ENCODE results near the gene PARD3. TPM values are rescaled to one million over a fixed set of nuclear protein-coding genes. Genes with fewer than 3 reads are reported as not detected.

The PARD3 gene
- total RNA-seq, 4 donors from 2014 or later: 98.9 to 122 (median 105) TPM

DNA sequence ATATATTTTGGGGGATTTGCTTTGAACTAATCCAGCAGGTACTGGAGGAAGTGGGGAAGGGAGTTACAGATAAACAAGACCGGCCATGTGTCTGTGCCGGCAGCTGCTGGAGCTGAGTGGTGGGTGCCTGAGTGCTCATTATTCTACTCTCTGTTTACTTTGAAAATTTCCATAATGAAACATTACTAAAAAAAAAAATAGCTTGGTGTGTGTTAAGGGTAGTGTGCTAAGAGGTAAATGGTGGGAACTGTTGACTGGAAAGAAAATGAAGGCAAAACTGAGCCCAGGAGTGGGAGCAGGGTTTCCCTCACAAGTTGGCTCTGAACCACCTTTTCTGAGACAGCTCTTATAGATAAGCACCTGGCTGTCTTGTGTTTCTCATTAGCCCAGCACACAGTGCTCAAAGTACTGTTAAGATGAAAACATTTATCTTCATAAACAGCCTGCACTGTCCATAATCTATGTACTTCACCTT, 50.6 kb downstream of the PARD3 start:
- no peaks in the 10 kb centered on the region for H3K36me3 ChIP-seq
- H3K9me3 ChIP-seq: no peaks in the 10 kb centered on the region
- H3K27me3 ChIP-seq: no peaks in the 10 kb centered on the region
- 86% methylated on average over 2 of the region's 2 CpGs for WGBS
- no peak overlapping the region for H3K4me3 ChIP-seq
- DNase-seq (ENCODE audit: extremely low spot score): no peak
- no peak overlapping the region for H3K27ac ChIP-seq (replicated peaks in 1 of 4)
- TF ChIP-seq EP300 (IDR thresholded peaks at IDR 0.05): no peak
- TF ChIP-seq, protein P1, sequence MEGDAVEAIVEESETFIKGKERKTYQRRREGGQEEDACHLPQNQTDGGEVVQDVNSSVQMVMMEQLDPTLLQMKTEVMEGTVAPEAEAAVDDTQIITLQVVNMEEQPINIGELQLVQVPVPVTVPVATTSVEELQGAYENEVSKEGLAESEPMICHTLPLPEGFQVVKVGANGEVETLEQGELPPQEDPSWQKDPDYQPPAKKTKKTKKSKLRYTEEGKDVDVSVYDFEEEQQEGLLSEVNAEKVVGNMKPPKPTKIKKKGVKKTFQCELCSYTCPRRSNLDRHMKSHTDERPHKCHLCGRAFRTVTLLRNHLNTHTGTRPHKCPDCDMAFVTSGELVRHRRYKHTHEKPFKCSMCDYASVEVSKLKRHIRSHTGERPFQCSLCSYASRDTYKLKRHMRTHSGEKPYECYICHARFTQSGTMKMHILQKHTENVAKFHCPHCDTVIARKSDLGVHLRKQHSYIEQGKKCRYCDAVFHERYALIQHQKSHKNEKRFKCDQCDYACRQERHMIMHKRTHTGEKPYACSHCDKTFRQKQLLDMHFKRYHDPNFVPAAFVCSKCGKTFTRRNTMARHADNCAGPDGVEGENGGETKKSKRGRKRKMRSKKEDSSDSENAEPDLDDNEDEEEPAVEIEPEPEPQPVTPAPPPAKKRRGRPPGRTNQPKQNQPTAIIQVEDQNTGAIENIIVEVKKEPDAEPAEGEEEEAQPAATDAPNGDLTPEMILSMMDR (IDR thresholded peaks at IDR 0.05): no peak
- no peak for TF ChIP-seq POLR2A (IDR thresholded peaks at IDR 0.05; ENCODE audit: low read depth)
- no peak for TF ChIP-seq POLR2AphosphoS5 (IDR thresholded peaks at IDR 0.05)
- peaks cover 55 to 94% (median 91%) of the 10 kb centered on the region in 4 donors for H3K4me1 ChIP-seq
- intact Hi-C loops (cut with DNase I): no loop called here

DNA sequence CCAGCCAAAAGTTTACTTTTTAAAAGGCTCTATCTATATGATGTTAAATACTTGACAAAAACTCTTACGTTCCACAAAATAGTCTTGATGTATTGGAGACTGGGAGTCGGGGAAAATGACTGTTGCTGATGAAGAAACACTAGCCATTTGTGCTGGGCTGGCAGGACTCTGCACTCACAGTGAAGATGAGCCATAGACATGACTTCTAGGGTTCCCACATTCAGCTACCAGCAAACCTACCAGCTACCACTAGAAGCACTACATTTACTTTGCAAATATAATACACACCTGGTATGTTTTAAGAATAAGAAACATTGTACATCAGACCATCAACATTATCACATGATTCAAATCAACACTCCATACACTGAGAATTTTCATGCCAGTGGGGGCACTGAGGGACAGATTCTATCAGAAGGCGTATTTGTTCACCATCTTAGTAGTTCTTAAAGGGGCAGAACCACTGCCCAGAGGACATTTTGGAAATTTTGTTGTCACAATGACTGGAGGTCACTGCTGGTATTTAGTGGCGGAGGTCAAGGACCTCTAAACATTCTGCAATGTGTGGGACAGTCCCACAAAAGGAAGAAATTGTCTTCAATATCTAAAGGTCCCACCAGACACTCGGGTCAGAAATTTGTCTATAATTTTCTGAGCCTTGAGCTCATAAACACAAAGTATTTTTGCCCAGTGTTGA, 52.3 kb downstream of the PARD3 start:
- Histone ChIP-seq H3K4me3 (no peak overlapping the region), H3K4me1 (peaks cover 51 to 95% (median 90%) of the 10 kb centered on the region in 4 donors), H3K9me3 (no peaks in the 10 kb centered on the region), H3K36me3 (no peaks in the 10 kb centered on the region), H3K27ac (replicated peaks in 1 of 4) (no peak overlapping the region), H3K27me3 (no peaks in the 10 kb centered on the region)
- DNase-seq (ENCODE audit: extremely low spot score): no peak
- WGBS: 71% methylated on average over 5 of the region's 5 CpGs
- TF ChIP-seq EP300 (IDR thresholded peaks at IDR 0.05): no peak
- intact Hi-C loops (cut with DNase I): no loop called here

DNA sequence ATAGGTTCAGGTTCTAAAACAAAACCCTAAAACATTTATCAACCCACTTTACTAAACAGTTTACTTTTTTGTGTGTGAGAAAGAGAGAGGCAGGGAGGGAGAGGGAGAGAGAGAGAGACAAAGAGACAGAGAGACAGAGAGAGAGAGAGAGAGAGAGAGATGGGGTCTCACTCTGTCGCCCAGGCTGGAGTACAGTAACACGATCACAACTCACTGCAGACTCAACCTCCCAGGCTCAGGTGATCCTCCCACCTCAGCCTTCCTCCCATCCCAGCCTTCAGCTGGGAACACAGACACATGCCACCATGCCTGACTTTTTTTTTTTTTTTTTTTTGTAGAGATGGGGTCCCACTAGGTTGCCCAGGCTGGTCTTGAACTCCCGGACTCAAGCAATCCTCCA, 52.9 kb downstream of the PARD3 start:
- Histone ChIP-seq H3K27ac (replicated peaks in 1 of 4) (no peak overlapping the region), H3K4me1 (peaks cover 51 to 100% (median 90%) of the 10 kb centered on the region in 4 donors), H3K9me3 (no peaks in the 10 kb centered on the region), H3K4me3 (no peak overlapping the region), H3K36me3 (no peaks in the 10 kb centered on the region), H3K27me3 (no peaks in the 10 kb centered on the region)
- intact Hi-C loops (cut with DNase I): no loop called here
- no peak for DNase-seq (ENCODE audit: extremely low spot score)
- 96% methylated on average over 3 of the region's 3 CpGs for WGBS
- TF ChIP-seq EP300 (IDR thresholded peaks at IDR 0.05): no peak
- no peak for TF ChIP-seq POLR2AphosphoS5 (IDR thresholded peaks at IDR 0.05)
- TF ChIP-seq POLR2A (IDR thresholded peaks at IDR 0.05; ENCODE audit: low read depth): no peak
- TF ChIP-seq, protein P1 (IDR thresholded peaks at IDR 0.05): no peak

DNA sequence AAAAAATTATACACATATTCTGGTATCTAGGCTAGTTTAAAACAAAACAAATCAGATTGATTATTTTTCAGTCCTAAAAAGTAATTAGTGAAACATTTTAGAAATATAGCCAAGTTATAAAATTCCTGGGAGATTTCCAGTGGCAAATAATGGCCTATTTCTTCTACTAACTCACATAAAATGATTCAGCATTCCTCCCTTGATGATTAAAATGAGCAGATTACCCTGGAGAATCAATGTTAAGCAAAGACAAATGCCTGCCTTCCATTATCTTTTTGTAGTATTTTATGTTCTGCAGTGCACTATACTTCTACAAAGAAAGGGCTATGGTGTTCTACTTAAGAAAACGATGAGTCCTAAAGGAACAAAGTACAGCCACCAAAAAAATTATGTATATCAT, 53.6 kb downstream of the PARD3 start:
- no peak overlapping the region for H3K27ac ChIP-seq (replicated peaks in 1 of 4)
- no peak for TF ChIP-seq POLR2A (IDR thresholded peaks at IDR 0.05; ENCODE audit: low read depth)
- TF ChIP-seq EP300 (IDR thresholded peaks at IDR 0.05): no peak
- TF ChIP-seq, protein P1 (IDR thresholded peaks at IDR 0.05): no peak
- TF ChIP-seq POLR2AphosphoS5 (IDR thresholded peaks at IDR 0.05): no peak
- H3K27me3 ChIP-seq: no peaks in the 10 kb centered on the region
- H3K4me1 ChIP-seq: peaks cover 51 to 94% (median 91%) of the 10 kb centered on the region in 4 donors
- no peak overlapping the region for H3K4me3 ChIP-seq
- 70% methylated on average over 1 of the region's 1 CpG for WGBS
- intact Hi-C loops (cut with DNase I): no loop called here
- no peaks in the 10 kb centered on the region for H3K9me3 ChIP-seq
- no peaks in the 10 kb centered on the region for H3K36me3 ChIP-seq
- no peak for DNase-seq (ENCODE audit: extremely low spot score)

DNA sequence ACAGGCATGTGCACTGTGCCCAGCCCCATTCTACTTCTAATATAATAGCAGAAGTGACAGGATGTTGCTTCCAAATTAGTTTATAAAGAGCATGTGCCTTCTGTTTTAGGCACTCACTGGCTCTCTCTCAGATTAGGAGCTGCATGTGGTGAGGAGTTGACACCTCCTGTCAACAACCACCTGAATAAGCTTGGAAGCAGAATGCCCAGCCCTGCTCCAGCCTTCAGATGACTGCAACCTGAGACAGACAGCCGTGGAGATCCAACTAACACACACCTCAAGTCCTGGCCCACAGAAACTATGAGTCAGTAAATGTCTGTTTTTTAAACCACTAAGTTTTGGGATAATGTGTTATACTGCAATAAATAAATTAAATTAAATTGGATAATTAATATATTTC, 54.5 kb downstream of the PARD3 start:
- peaks cover 44 to 91% (median 86%) of the 10 kb centered on the region in 4 donors for H3K4me1 ChIP-seq
- 43% methylated on average over 1 of the region's 1 CpG for WGBS

More for the DNA sequence above, 54.5 kb downstream of the PARD3 start:
- Histone ChIP-seq H3K4me3 (no peak overlapping the region), H3K27ac (replicated peaks in 1 of 4) (no peak overlapping the region), H3K9me3 (no peaks in the 10 kb centered on the region), H3K27me3 (no peaks in the 10 kb centered on the region), H3K36me3 (no peaks in the 10 kb centered on the region)
- DNase-seq (ENCODE audit: extremely low spot score): no peak
- intact Hi-C loops (cut with DNase I): no loop called here
- TF ChIP-seq EP300 (IDR thresholded peaks at IDR 0.05): no peak
- TF ChIP-seq POLR2AphosphoS5 (IDR thresholded peaks at IDR 0.05): no peak
- TF ChIP-seq POLR2A (IDR thresholded peaks at IDR 0.05; ENCODE audit: low read depth): no peak
- TF ChIP-seq, protein P1 (IDR thresholded peaks at IDR 0.05): no peak
